ENCODE measurements around the gene SUN1. TPM values are rescaled to one million over a fixed set of nuclear protein-coding genes. Genes with fewer than 3 reads are reported as not detected.

The SUN1 gene
- total RNA-seq, 4 donors from 2014 or later = 139 to 624 (median 446) TPM

DNA sequence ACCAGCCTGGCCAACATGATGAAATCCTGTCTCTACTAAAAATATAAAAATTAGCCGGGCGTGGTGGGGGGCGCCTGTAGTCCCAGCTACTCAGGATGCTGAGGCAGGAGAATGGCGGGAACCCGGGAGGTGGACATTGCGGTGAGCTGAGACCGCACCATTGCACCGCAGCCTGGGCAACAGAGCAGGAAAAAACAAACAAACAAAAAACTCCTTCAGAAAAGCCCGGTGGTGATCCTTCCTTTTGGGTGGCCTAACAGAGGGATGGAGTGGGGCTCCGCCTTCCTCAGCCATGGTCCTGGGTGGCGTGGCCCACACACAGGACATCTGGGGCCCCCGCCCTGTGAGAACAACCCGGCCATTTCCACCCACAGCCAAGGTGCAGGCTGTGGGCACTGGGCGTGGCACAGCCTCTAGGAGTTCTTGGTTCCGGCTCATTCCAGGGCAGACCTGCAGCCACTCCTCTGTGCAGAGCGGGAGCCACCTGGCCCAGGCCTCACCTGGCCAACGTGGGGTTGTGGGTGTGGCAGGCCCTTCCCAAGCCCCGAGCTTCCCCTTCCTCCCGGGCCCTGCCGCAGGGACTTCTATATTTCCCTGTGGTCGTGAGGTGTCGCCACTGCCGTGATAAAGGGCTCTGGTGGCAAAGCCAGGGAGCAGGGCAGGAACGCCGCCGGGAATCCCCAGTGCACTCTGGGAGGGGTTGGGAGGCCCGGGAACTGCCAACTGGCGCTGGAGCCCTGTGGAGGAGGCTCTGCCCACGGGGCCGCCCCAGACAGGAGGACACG, 81.7 kb downstream of the SUN1 start:
- DNase-seq = no peak
- Histone ChIP-seq H3K4me1 (peaks cover 0 to 7% of the 10 kb centered on the region in 2 donors), H3K27ac (no peak overlapping the region), H3K4me3 (no peak overlapping the region), H3K9me3 (no peaks in the 10 kb centered on the region), H3K36me3 (no peaks in the 10 kb centered on the region), H3K27me3 (no peaks in the 10 kb centered on the region)
- TF ChIP-seq POLR2A (IDR thresholded peaks at IDR 0.05) = no peak
- TF ChIP-seq, protein P1, sequence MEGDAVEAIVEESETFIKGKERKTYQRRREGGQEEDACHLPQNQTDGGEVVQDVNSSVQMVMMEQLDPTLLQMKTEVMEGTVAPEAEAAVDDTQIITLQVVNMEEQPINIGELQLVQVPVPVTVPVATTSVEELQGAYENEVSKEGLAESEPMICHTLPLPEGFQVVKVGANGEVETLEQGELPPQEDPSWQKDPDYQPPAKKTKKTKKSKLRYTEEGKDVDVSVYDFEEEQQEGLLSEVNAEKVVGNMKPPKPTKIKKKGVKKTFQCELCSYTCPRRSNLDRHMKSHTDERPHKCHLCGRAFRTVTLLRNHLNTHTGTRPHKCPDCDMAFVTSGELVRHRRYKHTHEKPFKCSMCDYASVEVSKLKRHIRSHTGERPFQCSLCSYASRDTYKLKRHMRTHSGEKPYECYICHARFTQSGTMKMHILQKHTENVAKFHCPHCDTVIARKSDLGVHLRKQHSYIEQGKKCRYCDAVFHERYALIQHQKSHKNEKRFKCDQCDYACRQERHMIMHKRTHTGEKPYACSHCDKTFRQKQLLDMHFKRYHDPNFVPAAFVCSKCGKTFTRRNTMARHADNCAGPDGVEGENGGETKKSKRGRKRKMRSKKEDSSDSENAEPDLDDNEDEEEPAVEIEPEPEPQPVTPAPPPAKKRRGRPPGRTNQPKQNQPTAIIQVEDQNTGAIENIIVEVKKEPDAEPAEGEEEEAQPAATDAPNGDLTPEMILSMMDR (IDR thresholded peaks at IDR 0.05) = no peak
- intact Hi-C loops (cut with DNase I; ENCODE audit: low total_unique reads) = no loop called here

DNA sequence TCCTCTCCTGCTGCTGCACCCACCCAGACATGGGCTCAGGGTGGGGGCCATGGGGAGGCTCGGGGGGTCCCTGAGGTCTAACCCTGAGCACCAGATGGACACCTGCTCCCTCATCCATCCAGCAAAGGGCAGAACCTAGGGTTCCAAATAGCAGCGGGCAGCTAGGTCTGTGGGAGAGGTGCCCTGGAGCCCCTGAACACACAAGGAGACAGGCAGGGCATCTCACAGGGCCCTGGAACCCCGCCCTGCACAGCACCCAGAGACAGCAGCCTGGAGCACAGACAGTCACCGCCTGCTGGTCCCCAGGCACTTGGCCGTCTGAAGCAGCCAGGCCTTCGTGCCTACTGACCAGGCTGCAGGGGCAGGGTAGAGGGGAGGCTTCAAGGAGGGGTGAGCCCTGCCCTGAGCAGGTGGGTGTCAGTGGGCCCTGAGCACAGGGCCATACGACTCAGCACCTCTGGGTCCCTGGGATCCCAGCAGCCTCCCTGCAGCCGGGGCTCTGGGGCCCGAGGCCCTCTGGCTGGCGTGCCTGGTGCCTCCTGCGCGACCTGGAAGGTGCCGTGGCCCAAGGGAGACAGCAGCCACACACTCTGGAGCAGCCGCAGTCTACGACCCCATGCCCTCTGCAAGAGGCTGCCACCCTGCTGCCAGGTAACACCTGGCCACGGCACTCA, 82.4 kb downstream of the SUN1 start:
- TF ChIP-seq, protein P1 (IDR thresholded peaks at IDR 0.05) = no peak
- TF ChIP-seq POLR2A (IDR thresholded peaks at IDR 0.05) = no peak
- intact Hi-C loops (cut with DNase I; ENCODE audit: low total_unique reads) = no loop called here

DNA sequence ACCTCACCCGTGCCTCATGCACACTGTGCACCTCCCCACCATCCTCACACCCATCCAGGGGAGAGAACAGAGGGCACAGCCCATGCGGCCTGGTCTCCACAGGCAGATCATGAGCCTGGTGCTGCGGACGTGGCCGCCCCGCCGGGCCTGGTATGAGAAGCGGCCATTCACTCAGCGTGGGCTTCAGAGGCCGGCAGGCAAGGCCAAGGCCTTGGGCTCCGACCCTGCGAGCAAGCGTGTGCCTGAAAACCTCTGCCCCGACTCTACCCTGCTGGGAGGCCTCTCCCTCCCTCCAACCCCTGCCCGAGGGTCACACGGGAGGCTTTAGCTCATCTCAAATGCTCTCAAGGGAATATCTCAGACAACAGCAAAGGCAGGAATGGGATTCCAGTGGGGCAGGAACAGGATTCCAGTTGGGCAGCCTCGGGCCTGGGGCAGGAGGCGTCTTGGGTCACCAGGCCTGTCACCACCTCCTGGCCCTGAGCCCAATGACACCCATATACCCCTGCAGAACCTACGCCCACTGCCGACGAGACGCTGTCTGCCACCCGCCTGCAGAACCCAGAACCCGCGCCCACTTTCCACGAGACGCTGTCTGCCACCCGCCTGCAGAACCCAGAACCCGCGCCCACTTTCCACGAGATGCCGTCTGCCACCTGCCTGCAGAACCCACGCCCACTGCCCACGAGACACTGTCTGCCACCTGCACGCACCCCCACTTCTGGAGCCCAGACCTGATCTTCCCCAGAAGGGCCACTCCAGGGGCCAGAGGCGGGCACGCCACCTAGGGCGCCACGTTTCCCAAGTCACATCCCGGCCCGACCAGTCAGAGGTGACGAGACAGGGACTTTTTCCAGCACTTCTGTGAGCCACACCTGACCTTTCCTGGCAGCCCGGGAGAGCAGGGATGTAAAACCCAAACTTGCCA, 83.3 kb downstream of the SUN1 start:
- Histone ChIP-seq H3K9me3 (no peaks in the 10 kb centered on the region), H3K36me3 (no peaks in the 10 kb centered on the region), H3K4me3 (no peak overlapping the region), H3K27me3 (no peaks in the 10 kb centered on the region), H3K27ac (no peak overlapping the region), H3K4me1 (peaks cover 0 to 7% of the 10 kb centered on the region in 2 donors)
- TF ChIP-seq, protein P1 (IDR thresholded peaks at IDR 0.05) = no peak
- no peak for TF ChIP-seq POLR2A (IDR thresholded peaks at IDR 0.05)
- DNase-seq = no peak
- intact Hi-C loops (cut with DNase I; ENCODE audit: low total_unique reads) = no loop called here

More for the DNA sequence above, 82.4 kb downstream of the SUN1 start:
- Histone ChIP-seq H3K9me3 (no peaks in the 10 kb centered on the region), H3K4me1 (peaks cover 0 to 7% of the 10 kb centered on the region in 2 donors), H3K27me3 (no peaks in the 10 kb centered on the region), H3K36me3 (no peaks in the 10 kb centered on the region), H3K27ac (no peak overlapping the region), H3K4me3 (no peak overlapping the region)
- DNase-seq = no peak

DNA sequence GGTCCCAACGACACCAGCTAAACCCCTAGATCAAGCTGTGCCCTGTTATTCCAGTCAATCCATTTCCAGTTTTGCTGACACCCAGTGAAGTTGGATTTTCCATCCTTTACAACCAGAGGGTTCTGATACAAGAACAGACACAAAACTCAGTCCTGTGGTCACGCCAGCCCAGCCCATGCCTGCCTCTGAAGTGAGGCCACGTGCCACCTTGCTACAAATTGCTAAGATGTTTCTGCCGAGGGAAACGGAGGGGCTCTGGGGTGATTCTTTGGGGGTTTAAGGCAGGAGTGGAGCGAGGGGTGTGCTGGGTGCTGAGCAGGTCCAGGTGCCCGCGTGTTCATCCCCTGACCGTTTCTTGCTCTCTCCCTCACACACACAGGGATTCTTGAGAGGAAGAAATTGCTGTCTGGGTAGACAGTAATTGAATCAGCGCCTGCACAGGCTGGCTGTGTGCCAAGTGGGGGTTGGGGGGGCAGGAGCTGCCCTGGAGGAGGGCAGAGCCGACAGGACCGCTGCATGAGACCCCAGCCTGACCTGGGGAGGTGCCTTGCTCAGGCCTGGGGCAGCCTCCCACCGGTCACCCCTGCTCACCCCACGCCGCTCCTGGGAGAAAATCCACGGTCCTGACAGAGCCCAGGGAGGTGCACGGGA, 84.1 kb downstream of the SUN1 start:
- Histone ChIP-seq H3K27me3 (no peaks in the 10 kb centered on the region), H3K9me3 (no peaks in the 10 kb centered on the region), H3K36me3 (no peaks in the 10 kb centered on the region), H3K4me3 (no peak overlapping the region), H3K4me1 (peaks cover 0 to 7% of the 10 kb centered on the region in 2 donors), H3K27ac (no peak overlapping the region)
- DNase-seq = no peak
- no peak for TF ChIP-seq POLR2A (IDR thresholded peaks at IDR 0.05)
- TF ChIP-seq, protein P1 (IDR thresholded peaks at IDR 0.05) = no peak
- intact Hi-C loops (cut with DNase I; ENCODE audit: low total_unique reads) = no loop called here

All from uterus (tissue), 4 donors.